HG03139 (cell line): Measurements from ENCODE around the gene RNF20.
"Not testable (repeated sequence)": the region's sequence is repeated elsewhere in the genome, so short reads cannot be mapped to it uniquely, and the experiment has no call there.

Experiments used
- ATAC-seq: cut with Tn5 transposase; IDR thresholded peaks from one replicate; pipeline ENCODE4 v1.9.1; 2021; ENCODE audit not compliant: unreplicated experiment

Gene RNF20

GRCh38 chr9:101587332-101588043, 53.8 kb downstream of the RNF20 start:
- no peak for ATAC-seq

- ATAC-seq = not testable (repeated sequence)
These were observed 56.4 kb downstream of the RNF20 start for GRCh38 chr9:101590074-101590473.

- ATAC-seq = no peak
These were observed 57.2 kb downstream of the RNF20 start for GRCh38 chr9:101590901-101591300.

GRCh38 chr9:101591787-101592446, 58.3 kb downstream of the RNF20 start:
- no peak for ATAC-seq

GRCh38 chr9:101592788-101593187, 59.1 kb downstream of the RNF20 start:
- ATAC-seq = no peak

- ATAC-seq = no peak
These were observed 59.7 kb downstream of the RNF20 start for GRCh38 chr9:101593345-101593744.

GRCh38 chr9:101594796-101595195, 61.1 kb downstream of the RNF20 start, which contains the start of gene PPP3R2:
Gene PPP3R2 (minus strand): TSS chr9:101594969. CDS start chr9:101594921, 48 bp downstream.
- no peak for ATAC-seq

- no peak for ATAC-seq
These were observed 68.5 kb downstream of the RNF20 start for GRCh38 chr9:101601904-101602765.

GRCh38 chr9:101604296-101604695, 70.6 kb downstream of the RNF20 start:
- no peak for ATAC-seq

- ATAC-seq = no peak
These were observed 71.9 kb downstream of the RNF20 start for GRCh38 chr9:101605547-101605946.
